Pancreas (tissue), 10 donors: ENCODE results near the gene DHX38. TPM values are rescaled to one million over a fixed set of nuclear protein-coding genes. Genes with fewer than 3 reads are reported as not detected.

Experiments
- ATAC-seq, 4 donors: fragments of 200-7000 bp; cut with Tn5 transposase; one replicate each; pipeline versions ENCODE4 v1.8.0 to v1.9.1; 2020; ENCODE audit warnings: mild to moderate bottlenecking in 4 of 4, moderate library complexity in 4 of 4
- DNase-seq, 6 donors: peaks; one replicate each; pipeline ENCODE4 v3.0.0-alpha.2; 2020
- FAIRE-seq: peaks from 2 replicates; lab custom pipeline; 2012; peaks lifted over from hg19 to GRCh38; lab: Jason Lieb, UNC
- H3K27ac ChIP-seq, 4 donors: fragments of 200-600 bp; sonication (generic); 1 replicate in 3 of 4; 2 replicates in 1 of 4; pipeline versions ENCODE4 v1.5.0 to v1.8.0; 2020
- H3K27me3 ChIP-seq, 4 donors: fragments of 200-600 bp; one replicate each; pipeline ENCODE4 v1.8.0; 2021
- H3K36me3 ChIP-seq, 3 donors: fragments of 200-600 bp; sonication (generic) in 1 of 3; one replicate each; pipeline versions ENCODE4 v1.5.0 to v1.8.0; 2020 to 2021
- H3K4me1 ChIP-seq, 3 donors: fragments of 200-600 bp; one replicate each; pipeline ENCODE4 v1.8.0; 2021
- H3K4me3 ChIP-seq, 4 donors: fragments of 200-600 bp; sonication (generic) in 2 of 4; one replicate each; pipeline versions ENCODE4 v1.5.0 to v1.8.0; 2020 to 2021
- H3K9me3 ChIP-seq, 4 donors: fragments of 200-600 bp; one replicate each; pipeline ENCODE4 v1.8.0; 2021
- CTCF ChIP-seq, 4 donors: fragments of 200-600 bp; sonication (generic) in 3 of 4; IDR thresholded peaks; one replicate each; pipeline versions ENCODE4 v1.5.0 to v1.8.0; 2021; ENCODE audit warnings: antibody characterized with exemption in 4 of 4
- WGBS, 2 donors: extraction: QIAGEN DNeasy Blood & Tissue Kit; methylation state at CpG; one replicate each; pipeline ENCODE4 v1.1.7; 2013; 5-methylcytosine and 5-hydroxymethylcytosine counted together
- intact Hi-C, 3 donors: fragments of 100-400 bp; cut with DNase I; formaldehyde crosslinking; loops; one replicate each; pipeline versions ENCODE4 v1.11.1 to v1.14.2; 2022
- polyA plus RNA-seq, 2 donors: library from polyadenylated mRNA; stranded (reverse); fragments of 200-250 nt; gene quantifications; one replicate each; pipeline ENCODE4 v1.2.3, GENCODE V29; 2013
- total RNA-seq, 6 donors: library from RNA; stranded (reverse); fragmentation: NEBNext Ultra II Directional in 4 of 6; extraction: Animal tissue kit (Norgen Biotek cat#: 25700) in 4 of 6; gene quantifications; one replicate each; pipeline versions ENCODE4 v1.2.1 to v1.2.4, GENCODE V29; 2021 to 2023
- donor health status: healthy with polysubstance abuse.
- donor health status: DM: no; HTN: no; CAD: no; lungs with moderate emphysema.
- donor health status: DM: no; HTN: no; CAD: no.
- donor health status: control.
- donor health status: control.
- donor health status: Bipolar disorder and iron deficiency.
- donor health status: DM: yes; HTN: yes; CAD: no.
- donor health status: DM: no; HTN: no; CAD: no.
- donor health status: DM: no; HTN: no; CAD: no.
- donor health status: DM: yes; HTN: yes; CAD: no.

DHX38 gene
- total and polyA plus RNA-seq, 8 donors: 16.3 to 68.2 (median 24.3) TPM

- DNase-seq: no peak
- Histone ChIP-seq H3K9me3 (no peaks in the 10 kb centered on the region), H3K27ac (no peak overlapping the region), H3K4me3 (no peak overlapping the region), H3K27me3 (no peaks in the 10 kb centered on the region), H3K4me1 (no peaks in the 10 kb centered on the region), H3K36me3 (peaks cover 6 to 49% (median 12%) of the 10 kb centered on the region in 3 donors)
- TF ChIP-seq CTCF (IDR thresholded peaks at IDR 0.05): no peak
- intact Hi-C loops: no loop called here
- FAIRE-seq: no peak
- peak in 1 of 4 donors; percentile 25 for ATAC-seq
- WGBS, 2 donors: 83 to 84% methylated on average over 7 of the region's 7 CpGs
Measured at GRCh38 chr16:72112906-72113615, 19.4 kb downstream of the DHX38 start.

GRCh38 chr16:72113616-72113945 is 19.9 kb downstream of the DHX38 start:
- DNase-seq: no peak
- Histone ChIP-seq H3K4me1 (no peaks in the 10 kb centered on the region), H3K27me3 (no peaks in the 10 kb centered on the region), H3K4me3 (no peak overlapping the region), H3K9me3 (no peaks in the 10 kb centered on the region), H3K36me3 (peaks cover 4 to 44% (median 9%) of the 10 kb centered on the region in 3 donors), H3K27ac (no peak overlapping the region)
- no peak for FAIRE-seq
- TF ChIP-seq CTCF (IDR thresholded peaks at IDR 0.05): no peak
- intact Hi-C loops: no loop called here
- ATAC-seq: no peak

GRCh38 chr16:72120026-72120425 is 26.4 kb downstream of the DHX38 start:
- FAIRE-seq: no peak
- no peak overlapping the region for H3K27ac ChIP-seq
- 76 to 86% methylated on average over 5 of the region's 5 CpGs for WGBS, 2 donors
- H3K4me1 ChIP-seq: no peaks in the 10 kb centered on the region
- no peak for ATAC-seq
- TF ChIP-seq CTCF (IDR thresholded peaks at IDR 0.05): no peak
- no peaks in the 10 kb centered on the region for H3K9me3 ChIP-seq
- no peaks in the 10 kb centered on the region for H3K36me3 ChIP-seq
- no peak for DNase-seq
- intact Hi-C loops: loop anchor here in 1 of 3 donors (10.0 kb wide), 1 partner anchor 345 kb away; no protein-coding TSS in a partner anchor
- H3K4me3 ChIP-seq: no peak overlapping the region
- H3K27me3 ChIP-seq: no peaks in the 10 kb centered on the region

- ATAC-seq (no peak), FAIRE-seq (no peak), DNase-seq (no peak)
- H3K4me1 ChIP-seq: peaks cover 0 to 7% (median 0%) of the 10 kb centered on the region in 3 donors
- H3K4me3 ChIP-seq: no peak overlapping the region
- H3K36me3 ChIP-seq: no peaks in the 10 kb centered on the region
- intact Hi-C loops: loop anchor here in 1 of 3 donors (10.0 kb wide), 1 partner anchor 342 kb away; no protein-coding TSS in a partner anchor
- WGBS, 2 donors: 92 to 98% methylated on average over 2 of the region's 2 CpGs
- H3K9me3 ChIP-seq: no peaks in the 10 kb centered on the region
- no peak overlapping the region for H3K27ac ChIP-seq
- TF ChIP-seq CTCF (IDR thresholded peaks at IDR 0.05): no peak
- H3K27me3 ChIP-seq: no peaks in the 10 kb centered on the region
Measured at GRCh38 chr16:72122308-72122707, 28.7 kb downstream of the DHX38 start.

- ATAC-seq (no peak), DNase-seq (no peak), FAIRE-seq (no peak)
- no peak for TF ChIP-seq CTCF (IDR thresholded peaks at IDR 0.05)
- H3K27me3 ChIP-seq: no peaks in the 10 kb centered on the region
- no peaks in the 10 kb centered on the region for H3K36me3 ChIP-seq
- intact Hi-C loops: loop anchor here in 1 of 3 donors (10.0 kb wide), 1 partner anchor 342 kb away; no protein-coding TSS in a partner anchor
- H3K4me1 ChIP-seq: peaks cover 0 to 7% (median 0%) of the 10 kb centered on the region in 3 donors
- no peak overlapping the region for H3K4me3 ChIP-seq
- WGBS, 2 donors: 79 to 91% methylated on average over 11 of the region's 11 CpGs
- no peak overlapping the region for H3K27ac ChIP-seq
- no peaks in the 10 kb centered on the region for H3K9me3 ChIP-seq
Measured at GRCh38 chr16:72122916-72123315, 29.3 kb downstream of the DHX38 start.
